Measurements from ENCODE around the gene LRRC17.

GRCh38 chr7:102942868-102943267 is 30.1 kb downstream of the LRRC17 start:
- TF ChIP-seq CTCF (IDR thresholded peaks at IDR 0.05) (no peak), POLR2A (IDR thresholded peaks at IDR 0.05) (no peak)

Data from body of pancreas (tissue), 4 donors.